Activated CD4-positive, alpha-beta T cell treated with anti-CD3 and anti-CD28 coated beads, Interleukin-2, Interleukin-6, amounts not matched to agents 100 ng/mL and 50 ng/mL, durations not matched to agents 16 hours and 8 hours (primary cell): ENCODE measurements around the gene CCDC92.

Source experiments
- DNase-seq: peaks from one replicate; pipeline ENCODE4 v3.0.0-alpha.2; 2020

CCDC92 gene

DNA sequence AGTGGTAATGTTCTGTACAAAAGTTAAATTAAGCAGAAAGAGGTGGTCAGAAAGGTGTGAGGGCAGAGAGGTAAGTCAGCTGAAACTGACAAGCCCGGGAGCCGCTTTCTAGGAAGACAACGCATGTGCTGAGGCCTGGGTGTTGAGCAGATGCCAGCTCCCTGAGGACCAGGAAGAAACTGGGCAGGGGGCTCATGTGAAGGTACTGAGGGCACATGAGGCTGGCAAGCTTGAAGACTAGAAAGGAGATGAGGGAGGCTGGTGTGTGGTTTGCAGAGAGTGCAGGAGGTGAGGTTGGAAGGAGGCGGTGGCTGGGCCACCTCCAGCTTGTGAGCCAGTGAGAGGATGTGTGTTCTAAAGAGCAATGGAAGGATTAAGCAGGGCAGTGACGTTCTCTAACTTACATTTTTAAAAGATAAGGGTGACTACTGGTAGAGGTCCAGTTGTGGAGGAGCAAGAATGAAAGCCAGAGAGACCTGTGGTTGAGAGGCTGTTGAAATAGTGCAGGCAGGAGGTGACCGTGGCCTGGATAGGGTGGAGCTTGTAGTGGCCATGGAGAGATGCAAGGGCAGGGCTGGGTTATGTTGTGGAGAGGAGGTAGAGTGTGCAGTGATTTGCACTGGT is 29.5 kb upstream of the CCDC92 start:
- no peak for DNase-seq

DNA sequence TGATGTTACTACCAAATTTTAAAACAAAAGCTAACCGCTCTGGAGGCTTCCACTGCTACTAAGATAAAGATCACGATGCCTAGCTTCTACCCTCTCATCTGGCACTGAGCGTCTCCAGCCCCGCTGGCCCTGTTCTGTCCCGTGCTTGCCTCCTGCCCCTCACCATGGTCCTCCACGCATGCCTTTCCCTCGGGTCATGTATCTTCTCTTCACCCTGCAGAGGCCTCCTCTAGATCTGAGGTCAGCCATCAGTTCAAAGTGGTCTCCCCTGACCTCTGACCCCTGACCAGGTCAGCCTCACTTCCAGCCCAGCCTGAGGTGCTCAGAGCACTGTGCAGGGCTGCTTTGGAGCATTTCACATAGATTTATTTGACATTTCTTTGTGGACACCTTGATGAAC is 28.7 kb upstream of the CCDC92 start:
- DNase-seq = no peak

DNA sequence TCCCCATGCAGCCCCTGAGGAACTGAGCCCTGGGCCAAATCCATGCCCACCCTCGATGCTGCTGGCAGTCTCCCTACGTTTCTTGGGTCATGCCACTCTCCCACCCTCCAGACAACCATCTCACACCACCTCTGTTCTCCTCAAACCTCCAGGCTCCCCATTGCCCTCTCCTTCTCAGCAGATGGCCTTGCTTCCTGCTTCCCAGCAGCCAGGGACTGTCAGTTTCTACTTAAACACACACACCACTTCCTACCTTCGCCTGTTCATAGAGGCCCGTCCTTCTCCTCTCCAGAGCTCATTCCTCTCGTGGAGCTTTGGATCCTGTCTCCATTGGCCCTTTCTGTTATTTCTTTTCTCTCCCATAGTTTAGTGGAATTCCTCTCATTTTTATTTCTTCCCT is 27.5 kb upstream of the CCDC92 start:
- DNase-seq = no peak

DNA sequence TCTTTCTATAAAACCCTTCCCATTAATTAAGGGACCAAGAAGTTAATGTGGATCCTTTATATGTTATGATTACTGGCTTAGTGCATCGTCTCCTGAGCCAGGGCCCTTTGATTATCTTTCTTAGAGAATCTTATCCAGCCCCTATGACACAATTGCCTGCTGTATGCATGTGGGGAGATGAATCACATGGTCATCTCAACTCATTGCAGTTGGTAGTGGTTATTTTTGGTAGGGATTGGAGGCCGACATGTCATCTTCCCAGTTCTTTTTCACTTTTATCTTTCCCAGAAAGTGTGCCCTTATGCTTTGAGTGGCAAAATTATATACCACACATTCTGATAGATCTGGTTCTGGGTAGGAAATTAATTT is 26.3 kb upstream of the CCDC92 start:
- DNase-seq = no peak

DNA sequence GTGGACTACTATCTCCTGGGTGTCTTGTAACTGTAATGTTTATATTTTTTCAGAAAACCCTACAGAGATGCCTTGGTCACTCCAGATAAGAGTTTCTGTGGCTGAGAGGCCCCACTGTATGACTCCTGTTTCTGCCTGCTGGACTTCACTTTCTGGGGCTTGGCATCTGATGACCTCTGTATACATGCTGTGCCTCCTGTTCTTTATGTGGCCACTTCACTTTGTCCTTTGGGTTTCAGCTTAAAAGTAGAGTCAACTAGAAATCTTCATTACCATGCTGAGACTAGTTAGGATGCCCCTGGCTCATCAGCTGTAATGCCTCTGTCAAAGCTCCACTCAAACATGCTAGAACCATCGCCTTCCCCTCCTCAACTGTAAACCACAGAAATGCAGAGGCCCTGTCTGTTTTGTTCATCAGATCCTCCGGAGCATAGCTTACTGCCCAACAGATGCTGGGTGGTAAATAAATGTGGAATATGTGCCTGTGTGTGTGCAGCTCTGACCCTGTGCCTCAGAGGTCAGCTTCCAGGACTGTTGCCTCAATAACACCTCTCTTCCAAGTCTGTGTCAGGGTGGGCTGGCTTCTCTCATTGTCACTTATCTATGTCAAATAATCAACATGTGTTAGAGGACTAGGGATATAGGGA is 25.8 kb upstream of the CCDC92 start:
- no peak for DNase-seq

DNA sequence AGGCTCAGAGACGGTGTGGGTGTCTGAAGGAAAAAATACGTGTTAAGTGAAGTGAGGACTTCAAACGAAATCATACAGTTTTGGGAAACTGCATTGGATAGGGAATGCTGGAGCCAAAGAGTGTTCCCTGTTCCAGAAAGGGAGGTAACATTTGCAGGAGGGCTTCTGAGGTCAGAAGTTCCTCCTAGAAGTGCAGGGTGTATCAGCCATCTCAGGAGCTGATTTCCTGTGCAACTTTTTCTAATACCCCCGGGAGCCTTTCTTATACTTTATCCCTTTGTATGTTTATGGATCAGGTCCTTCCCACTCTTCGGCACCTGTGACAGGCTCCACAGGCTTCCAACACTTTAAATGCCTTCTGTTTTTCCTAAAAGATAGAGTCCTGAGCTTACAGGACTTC is 25.3 kb upstream of the CCDC92 start:
- no peak for DNase-seq

DNA sequence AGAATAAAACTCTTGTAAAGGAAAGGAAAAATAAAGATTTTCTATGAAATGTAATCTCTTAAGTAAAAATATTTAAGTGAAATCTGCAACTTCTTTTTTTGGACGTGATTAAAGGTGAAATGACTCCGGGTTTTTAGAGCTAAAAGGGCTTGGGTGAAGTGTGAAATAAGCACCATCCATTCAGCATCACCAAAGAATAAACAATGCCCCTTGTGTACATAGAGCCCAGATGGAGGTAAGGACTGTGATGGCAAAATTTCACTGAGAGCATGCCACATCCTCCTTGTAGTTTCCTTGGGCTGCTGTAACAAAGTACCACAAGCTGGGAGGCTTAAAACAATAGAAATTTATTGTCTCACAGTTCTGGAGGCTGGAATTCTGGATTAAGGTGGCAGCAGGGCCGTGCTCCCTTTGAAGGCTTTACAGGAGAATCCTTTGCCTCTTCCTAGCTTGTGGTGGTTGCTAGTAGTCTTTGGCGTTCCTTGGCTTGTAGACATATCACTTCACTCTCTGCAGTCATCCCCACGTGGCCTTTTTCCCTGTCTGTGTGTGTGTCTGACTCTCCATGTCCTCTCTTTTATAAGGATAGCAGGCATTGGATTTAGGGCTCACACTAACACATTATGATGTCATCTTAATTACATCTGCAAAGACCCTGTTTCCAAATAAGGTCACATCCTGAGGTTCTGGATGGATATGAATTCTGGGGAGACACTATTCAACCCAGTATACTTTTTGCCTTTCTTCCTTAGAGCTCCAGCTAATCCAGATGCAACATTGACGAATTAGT is 24.6 kb upstream of the CCDC92 start:
- DNase-seq = no peak

DNA sequence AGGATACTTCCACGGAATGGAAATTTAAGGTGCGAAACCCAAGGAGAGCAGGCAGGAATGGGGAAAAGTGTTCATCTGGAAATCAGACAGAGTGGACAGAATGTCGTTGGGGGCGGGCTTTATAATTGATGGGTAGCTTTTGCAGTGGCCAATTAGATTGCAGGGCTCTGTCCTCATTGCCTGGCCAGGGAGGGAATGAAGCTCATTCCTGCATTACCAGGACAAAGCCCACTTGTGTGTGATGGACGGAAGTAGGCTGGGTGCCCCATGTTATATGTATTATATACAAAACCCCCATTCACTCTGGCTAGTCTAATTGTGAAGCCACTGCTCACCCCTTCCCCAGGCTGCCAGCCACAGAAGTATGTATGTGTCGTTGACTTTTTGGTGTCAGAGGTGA is 23.9 kb upstream of the CCDC92 start:
- no peak for DNase-seq

DNA sequence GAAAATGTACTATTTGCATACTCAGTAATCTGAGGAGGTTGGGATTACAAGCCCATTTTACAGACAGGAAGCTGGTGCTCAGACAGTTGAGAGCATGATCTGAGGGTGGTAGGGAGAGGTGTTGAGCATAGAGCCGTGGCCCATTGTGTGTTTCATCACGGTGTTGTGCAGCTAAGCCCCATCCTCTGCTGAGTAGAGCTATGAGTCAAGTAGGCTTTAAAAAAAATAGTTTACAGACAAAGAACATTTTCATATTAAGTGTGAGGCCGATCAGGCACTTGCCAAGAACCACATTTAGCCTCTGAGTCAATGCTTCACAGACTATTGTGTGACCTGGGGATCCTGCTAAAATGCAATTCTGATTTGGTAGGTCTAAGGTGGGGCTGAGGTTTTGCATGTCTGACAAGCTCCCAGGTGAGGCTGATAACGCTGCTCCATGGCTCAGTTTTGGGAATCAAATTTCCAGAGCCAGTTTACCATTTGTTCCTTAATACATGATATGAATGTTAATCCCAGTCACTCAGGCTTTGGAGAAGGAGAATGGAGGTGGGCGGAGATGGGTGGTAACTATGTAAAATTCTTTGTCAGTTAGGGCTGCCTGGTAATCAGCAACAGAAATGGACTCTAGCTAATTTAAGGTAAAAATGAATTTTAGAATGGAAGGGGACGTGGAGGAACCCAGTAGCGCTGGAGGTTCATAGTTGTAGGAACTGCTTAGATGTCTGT is 22.6 kb upstream of the CCDC92 start:
- DNase-seq = peak; percentile 19

DNA sequence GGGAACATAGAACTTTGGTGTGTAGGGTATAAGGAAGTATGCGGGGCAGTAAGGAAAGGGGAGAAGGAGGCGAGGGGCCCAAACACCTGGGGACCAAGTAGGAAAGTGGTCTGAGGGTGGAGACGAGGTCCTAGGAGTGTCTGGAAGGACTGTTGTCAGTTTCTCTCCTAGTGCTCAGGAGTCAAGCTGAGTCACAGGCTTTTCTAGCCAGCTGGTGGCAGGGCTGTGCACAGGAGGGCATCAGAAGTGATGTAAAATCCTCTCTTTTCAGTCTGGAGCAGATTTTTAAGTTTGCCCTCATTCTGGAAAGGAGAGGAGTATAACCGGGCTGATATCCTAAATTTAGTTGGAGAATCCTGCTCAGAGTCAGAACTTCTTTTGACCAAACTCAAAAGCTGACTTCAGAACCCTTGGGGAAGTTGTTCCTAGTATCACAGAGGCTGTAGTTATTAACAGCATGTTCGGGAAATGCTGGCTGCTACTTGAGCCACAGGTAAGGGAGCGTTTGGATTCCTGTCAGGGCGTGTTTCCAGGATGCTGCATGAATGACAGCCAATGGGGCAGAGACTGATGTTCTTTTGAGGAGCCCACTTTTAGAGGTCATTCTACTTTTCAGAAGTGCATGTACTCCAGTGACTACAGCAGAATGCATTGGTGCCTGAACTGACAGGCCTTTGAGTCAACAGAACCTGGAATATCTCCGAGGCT is 19.6 kb upstream of the CCDC92 start:
- DNase-seq = no peak

DNA sequence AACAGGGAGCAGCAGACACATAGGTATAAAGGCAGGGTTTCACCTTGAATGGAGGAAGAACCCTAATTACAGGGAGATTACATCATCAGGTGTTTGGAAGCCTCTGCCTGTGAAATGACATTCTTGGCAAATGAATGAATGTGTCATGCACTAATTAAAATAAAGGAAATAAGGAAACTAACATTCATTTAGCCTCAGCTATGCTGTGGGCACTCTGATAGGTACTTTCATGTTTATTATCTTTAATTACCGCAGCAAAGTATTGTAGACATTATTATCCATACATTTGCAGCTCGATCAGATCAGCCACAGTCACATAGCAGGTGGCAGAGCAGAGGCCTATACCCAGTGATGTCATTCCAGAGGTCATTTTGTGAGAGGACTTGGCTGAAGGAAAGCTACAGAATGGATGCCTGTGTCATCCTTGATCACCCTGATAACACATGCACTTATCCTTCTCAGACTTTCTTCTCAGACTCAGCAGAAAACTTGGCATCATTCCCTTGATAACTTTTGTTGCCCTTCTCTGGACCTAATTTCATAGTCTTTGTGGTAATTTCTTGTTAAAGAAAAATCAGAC is 18.8 kb upstream of the CCDC92 start:
- DNase-seq = no peak

DNA sequence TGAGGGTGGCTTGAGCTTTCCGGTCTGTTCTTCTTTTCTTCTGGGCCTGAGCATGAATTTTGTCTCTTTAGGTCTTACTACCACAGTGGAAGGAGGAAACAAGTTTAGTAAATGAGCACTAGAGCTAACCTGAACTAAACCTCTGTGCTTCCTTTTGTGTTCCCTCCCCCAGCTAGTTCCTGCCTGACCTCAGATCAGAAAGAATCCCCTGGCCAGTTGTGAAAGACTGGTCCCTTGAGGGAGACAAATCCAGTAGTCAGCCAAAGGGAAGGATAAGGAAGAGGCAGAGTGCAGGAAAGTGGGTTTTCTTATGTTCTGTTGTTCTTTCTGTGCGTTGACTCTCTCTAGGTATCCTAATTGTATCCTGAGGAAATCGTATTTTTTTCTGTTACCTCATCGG is 17.9 kb upstream of the CCDC92 start:
- no peak for DNase-seq

DNA sequence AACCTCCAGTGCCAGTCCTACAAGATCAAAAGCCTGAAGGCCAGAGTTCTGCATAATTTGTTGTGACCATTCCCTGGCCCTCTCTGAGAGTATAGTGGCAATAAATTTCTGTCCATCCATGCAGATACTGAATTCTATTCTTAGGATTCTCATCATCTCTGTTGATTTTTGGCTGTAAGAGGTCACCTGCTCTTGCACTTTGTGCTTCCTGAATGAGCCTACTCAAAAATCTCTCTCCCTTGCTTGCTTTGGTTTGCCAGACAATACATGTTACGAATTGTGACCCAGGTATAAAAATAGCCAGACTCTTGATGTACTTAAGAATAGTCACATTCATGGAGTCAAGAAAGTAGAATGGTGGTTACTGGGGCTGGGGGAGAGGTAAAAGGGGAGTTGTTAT is 17.1 kb upstream of the CCDC92 start:
- no peak for DNase-seq

DNA sequence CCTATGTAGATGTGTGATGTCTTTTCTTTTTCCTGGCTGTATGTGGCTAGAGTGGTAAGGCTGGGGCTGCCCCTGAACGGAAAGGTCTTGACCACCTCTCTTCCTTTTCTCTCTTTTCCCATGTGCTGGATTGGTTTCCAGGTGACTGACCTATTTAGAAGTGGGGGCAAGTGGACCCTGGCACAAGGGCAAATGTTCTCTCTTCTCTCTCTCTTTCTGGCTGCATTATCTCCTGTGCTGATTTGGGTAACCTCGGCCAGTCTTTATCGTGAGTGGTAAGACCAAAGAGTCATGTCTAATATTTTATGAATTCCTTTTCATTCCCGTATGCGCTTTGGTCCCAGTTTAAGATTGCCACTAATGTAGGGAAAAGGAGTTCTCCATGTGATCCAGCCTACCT is 16.5 kb upstream of the CCDC92 start:
- DNase-seq = no peak

DNA sequence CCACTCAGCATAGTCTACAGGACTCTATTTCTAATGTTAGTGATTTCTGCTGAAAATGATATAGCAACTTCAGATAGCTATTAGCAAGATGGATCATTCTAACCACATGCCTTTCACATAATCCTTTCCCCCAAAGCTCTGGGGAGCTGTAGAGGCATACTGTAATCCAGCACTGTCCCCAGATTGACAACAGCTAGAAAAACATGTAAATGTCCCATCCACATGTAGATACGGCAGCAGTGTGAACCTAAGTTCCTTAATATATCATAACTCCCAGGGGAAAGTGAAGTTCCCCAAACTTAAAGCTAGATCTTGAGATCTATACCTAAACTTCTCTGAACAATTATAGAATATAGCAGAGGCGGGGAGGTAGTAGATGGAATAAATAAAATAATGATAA is 14.4 kb upstream of the CCDC92 start:
- no peak for DNase-seq

DNA sequence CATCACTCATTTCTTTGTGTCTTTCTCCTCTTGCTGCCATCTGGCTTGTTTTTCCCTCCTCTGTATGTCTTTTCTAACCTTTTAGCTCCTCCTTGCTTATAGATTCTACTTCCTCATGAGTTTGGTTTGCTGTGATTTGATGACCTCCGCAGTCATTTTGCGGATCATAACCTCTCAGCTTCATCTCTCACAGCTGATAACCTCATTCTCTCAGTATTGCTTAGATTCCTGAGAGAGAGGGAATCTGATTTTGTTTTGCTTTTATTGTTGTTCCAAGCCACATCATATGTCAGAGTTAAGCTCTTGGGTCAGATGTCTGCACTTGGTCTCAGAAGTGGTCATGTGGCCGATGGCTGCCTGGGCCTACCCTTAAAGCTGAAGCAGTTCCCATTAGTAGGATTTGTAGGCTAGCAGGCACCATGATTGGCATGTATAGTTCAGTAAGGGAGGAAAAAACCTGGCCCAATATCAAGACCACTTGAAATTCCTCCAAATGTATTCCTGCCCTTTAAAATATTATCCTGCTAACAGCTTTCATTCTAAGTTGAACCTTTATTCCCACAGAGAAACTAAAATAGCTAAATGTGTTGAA is 13.8 kb upstream of the CCDC92 start:
- DNase-seq = no peak

DNA sequence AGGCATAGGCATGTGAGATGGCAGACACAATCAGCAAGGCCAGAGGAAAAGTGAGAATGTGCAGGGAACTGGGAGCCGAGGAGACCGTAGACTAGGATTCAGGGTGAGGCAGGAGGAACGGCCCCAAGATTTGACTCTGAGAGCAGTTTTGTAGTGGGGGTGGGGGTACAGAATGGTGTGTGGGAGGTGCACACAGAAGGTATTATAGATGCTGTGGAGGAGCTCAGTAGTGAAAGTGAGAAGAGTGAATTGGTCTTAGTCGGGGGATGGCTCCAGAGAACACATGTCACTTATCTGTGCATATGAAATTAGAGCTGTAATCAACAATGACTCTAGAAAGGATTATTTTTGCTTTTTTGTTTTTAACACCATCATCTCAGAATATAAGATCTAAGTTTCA is 12.3 kb upstream of the CCDC92 start:
- no peak for DNase-seq

DNA sequence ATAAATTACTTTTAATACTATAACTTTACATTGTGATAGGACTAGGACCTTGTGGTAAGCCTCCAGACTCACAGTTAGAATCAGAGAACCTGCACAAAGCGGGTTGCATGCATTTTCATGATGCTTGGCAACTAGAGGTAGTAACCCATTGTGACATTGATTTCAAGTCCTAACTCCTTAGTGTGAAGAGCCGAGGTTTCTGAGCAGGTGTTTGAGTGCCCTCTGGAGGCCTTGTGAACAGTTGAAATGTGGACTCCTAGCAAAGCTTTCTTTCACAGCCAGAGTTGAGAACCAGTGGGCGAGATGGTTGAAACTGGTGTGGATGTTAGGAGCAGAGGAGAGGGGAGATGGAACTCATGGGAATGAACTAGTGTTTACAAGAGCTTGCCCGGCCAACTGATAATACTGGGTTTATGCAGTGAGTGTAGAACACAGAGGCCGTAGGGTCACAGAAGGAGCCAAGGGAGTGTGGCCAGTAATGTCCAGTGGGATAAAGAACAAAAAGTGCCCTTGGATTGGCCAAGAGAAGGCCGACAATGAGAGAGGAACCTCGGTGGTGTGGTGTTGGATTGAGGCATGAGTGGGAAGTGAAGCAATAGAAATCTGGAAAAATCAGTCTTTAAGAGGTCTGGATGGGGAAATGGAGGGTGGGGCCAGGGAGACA is 11.3 kb upstream of the CCDC92 start:
- peak; percentile 50 for DNase-seq

DNA sequence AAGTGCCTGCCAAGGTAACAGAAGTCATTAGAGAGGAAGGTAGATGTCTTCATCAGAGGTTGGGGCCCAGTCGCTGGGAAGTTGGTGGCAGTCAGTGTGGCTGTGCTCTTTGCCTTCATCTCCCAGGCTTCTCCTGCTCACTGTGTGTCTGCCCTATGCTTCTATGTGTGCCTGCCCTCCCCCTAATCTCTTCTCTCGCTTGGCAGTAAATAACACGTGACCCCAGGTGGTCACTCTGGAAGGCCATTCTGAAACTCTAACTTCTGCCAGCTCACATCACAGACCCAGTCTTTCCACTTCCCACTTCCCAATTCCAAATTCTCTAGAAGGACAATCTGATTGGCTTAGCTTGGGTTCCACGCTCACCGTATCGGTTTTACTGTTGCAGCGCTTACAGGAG is 9.6 kb upstream of the CCDC92 start:
- DNase-seq = no peak

DNA sequence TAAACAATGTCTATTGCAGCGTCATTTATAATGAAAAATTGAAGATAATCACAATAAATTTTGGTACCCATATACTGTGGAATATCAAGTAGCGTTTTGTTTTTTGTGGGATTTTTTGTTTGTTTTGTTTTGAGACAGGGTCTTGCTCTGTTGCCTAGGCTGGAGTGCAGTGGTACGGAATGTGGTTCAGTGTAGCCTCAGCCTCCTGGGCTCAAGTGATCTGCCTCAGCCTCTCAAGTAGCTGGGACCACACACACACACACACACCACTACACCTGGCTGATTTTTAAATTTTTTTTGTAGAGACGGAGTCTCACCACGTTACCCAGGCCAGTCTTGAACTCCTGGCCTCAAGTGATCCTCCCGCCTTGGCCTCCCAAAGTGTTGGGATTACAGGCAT is 6.9 kb upstream of the CCDC92 start:
- no peak for DNase-seq

DNA sequence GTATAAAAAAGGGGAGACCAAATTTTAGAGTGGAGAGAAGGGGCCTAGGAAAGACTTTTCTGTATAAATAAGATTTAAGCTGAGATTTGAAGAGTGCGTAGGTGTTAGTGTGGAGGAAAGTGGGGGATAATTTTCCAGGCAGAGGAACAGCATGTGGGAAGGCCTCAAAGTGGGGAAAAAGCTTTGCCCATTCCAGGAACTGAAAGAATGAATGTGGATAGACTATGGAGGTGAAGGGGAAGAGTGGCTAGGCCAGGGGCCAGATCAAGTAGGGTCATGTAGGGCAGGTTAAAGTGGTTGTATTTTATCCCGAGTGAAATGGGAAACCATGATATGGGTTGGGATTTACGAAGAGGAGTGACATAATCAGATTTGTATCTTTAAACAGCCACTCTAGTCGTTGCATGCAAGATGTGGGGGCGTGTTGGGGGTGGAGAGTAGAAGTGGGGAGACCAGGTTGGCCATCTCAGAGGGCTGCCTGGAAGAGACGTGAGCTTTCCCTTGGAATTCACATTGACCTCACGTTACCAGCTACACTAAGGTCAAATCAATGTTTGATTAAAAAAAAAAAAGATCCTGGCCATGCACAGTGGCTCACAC is 3.7 kb upstream of the CCDC92 start:
- no peak for DNase-seq
